Gastrocnemius medialis (tissue), 4 donors: ENCODE measurements around the gene SMYD3.

Experiments used
- CTCF ChIP-seq, 5 experiments: fragments of 450-650 bp in 3 of 5; fragments of 200-600 bp in 2 of 5; sonication (generic) in 2 of 5; IDR thresholded peaks in 4 of 5; conservative IDR thresholded peaks in 1 of 5; 1 replicate in 4 of 5; 2 replicates in 1 of 5; pipeline ENCODE4 v1.5.1; 2016 to 2019; ENCODE audit warnings: antibody characterized with exemption in 5 of 5, mild to moderate bottlenecking in 3 of 5, moderate library complexity in 3 of 5
- POLR2A ChIP-seq, 2 donors: fragments of 450-650 bp; IDR thresholded peaks; one replicate each; pipeline ENCODE4 v1.6.1; 2017; ENCODE audit warnings: antibody characterized with exemption in 2 of 2, mild to moderate bottlenecking in 2 of 2, moderate library complexity in 2 of 2

- TF ChIP-seq CTCF (IDR thresholded peaks at IDR 0.05 in 4 of 5, conservative IDR thresholded peaks at IDR 0.05 in 1 of 5) (no peak), POLR2A (IDR thresholded peaks at IDR 0.05) (no peak)
These were observed 758.8 kb downstream of the SMYD3 start for GRCh38 chr1:245748240-245748639.
